A549 (cell line): Measurements from ENCODE around the gene TTC19. TPM values are rescaled to one million over a fixed set of nuclear protein-coding genes. Genes with fewer than 3 reads are reported as not detected.

Source experiments
- ATAC-seq, 2 experiments: fragments of 200-7000 bp in 1 of 2; fragments of >200 bp in 1 of 2; cut with Nextera tagmentation in 1 of 2; cut with Tn5 transposase in 1 of 2; 3 replicates each; pipeline versions ENCODE4 v1.8.0 to v1.9.1; 2018 to 2020; ENCODE audit warnings: mild to moderate bottlenecking in 1 of 2, moderate library complexity in 1 of 2
- CTCF ChIA-PET: fragments of 300-600 bp; sonication (Branson Sonifier 250); formaldehyde crosslinking; extraction: SDS; loops from one replicate; lab custom pipeline; 2021; ENCODE audit warnings: antibody characterized with exemption, inconsistent platforms; lab: Yijun Ruan, JAX
- POLR2A ChIA-PET: fragments of 350-600 bp; formaldehyde crosslinking; extraction: SDS; loops from one replicate; lab custom pipeline; 2021; ENCODE audit warnings: antibody characterized with exemption, inconsistent platforms; lab: Yijun Ruan, JAX
- DNase-seq, 2 experiments: peaks; one replicate each; pipeline versions ENCODE4 v3.0.0 to v3.0.0-alpha.2; 2011 to 2016; ENCODE audit warnings: low read depth in 1 of 2, low spot score in 1 of 2
- FAIRE-seq: peaks from 2 replicates; lab custom pipeline; 2011; peaks lifted over from hg19 to GRCh38; lab: Jason Lieb, UNC
- H3K27ac ChIP-seq, 2 experiments: fragments of >200 bp; sonication (Bioruptor Twin); formaldehyde crosslinking; 3 replicates each; pipeline ENCODE4 v1.5.1; 2016 to 2017
- H3K4me1 ChIP-seq: fragments of >200 bp; sonication (Bioruptor Twin); formaldehyde crosslinking; 3 replicates; pipeline ENCODE4 v1.6.1; 2016
- H3K4me2 ChIP-seq: fragments of >200 bp; sonication (Bioruptor Twin); formaldehyde crosslinking; 3 replicates; pipeline ENCODE4 v1.6.1; 2016
- H3K4me3 ChIP-seq: fragments of >200 bp; sonication (Bioruptor Twin); formaldehyde crosslinking; 3 replicates; pipeline ENCODE4 v1.5.1; 2016
- H3K9me3 ChIP-seq: fragments of >200 bp; sonication (Bioruptor Twin); formaldehyde crosslinking; 3 replicates; pipeline ENCODE4 v1.6.1; 2016
- BHLHE40 ChIP-seq: IDR thresholded peaks from 2 replicates; pipeline ENCODE4 v1.6.1; 2012; ENCODE audit warnings: low read depth, low read length, inconsistent platforms
- CEBPB ChIP-seq, 2 experiments: fragments of >200 bp in 1 of 2; sonication (Bioruptor Twin) in 1 of 2; formaldehyde crosslinking in 1 of 2; IDR thresholded peaks; 2 replicates each; pipeline ENCODE4 v1.6.1; 2012 to 2016
- EHF ChIP-seq: fragments of 250-450 bp; sonication (Bioruptor Pico); IDR thresholded peaks from 2 replicates; pipeline ENCODE4 v1.5.0; 2020; ENCODE audit warnings: mild to moderate bottlenecking
- EHMT2 ChIP-seq: fragments of 200-600 bp; sonication (generic); IDR thresholded peaks from 2 replicates; pipeline ENCODE4 v1.6.1; 2016; ENCODE audit warnings: antibody characterized with exemption, low read depth, mild to moderate bottlenecking, moderate library complexity
- EP300 ChIP-seq, 2 experiments: fragments of >200 bp; sonication (Bioruptor Twin); formaldehyde crosslinking; IDR thresholded peaks; 2 replicates in 1 of 2; 3 replicates in 1 of 2; pipeline ENCODE4 v1.6.1; 2016 to 2017
- FOSB ChIP-seq: fragments of 250-450 bp; sonication (Bioruptor Pico); IDR thresholded peaks from 2 replicates; pipeline ENCODE4 v1.5.0; 2020; ENCODE audit warnings: mild to moderate bottlenecking, moderate library complexity
- FOSL2 ChIP-seq, 2 experiments: fragments of 450-650 bp in 1 of 2; fragments of >200 bp in 1 of 2; sonication (Bioruptor Twin) in 1 of 2; formaldehyde crosslinking; IDR thresholded peaks; 2 replicates each; pipeline versions ENCODE4 v1.5.0 to v1.6.1; 2016 to 2020; ENCODE audit warnings: mild to moderate bottlenecking in 1 of 2, moderate library complexity in 1 of 2
- GATA3 ChIP-seq: IDR thresholded peaks from 2 replicates; pipeline ENCODE4 v1.6.1; 2012; ENCODE audit warnings: borderline replicate concordance
- HDAC2 ChIP-seq: fragments of 200-600 bp; sonication (generic); IDR thresholded peaks from 2 replicates; pipeline ENCODE4 v1.6.1; 2016
- HOXA7 ChIP-seq: fragments of 250-450 bp; sonication (Bioruptor Pico); IDR thresholded peaks from 2 replicates; pipeline ENCODE4 v1.5.0; 2020; ENCODE audit warnings: mild to moderate bottlenecking, moderate library complexity
- JUN ChIP-seq, 2 experiments: fragments of >200 bp; sonication (Bioruptor Twin); formaldehyde crosslinking; IDR thresholded peaks; 2 replicates in 1 of 2; 3 replicates in 1 of 2; pipeline ENCODE4 v1.6.1; 2016 to 2017
- KDM5A ChIP-seq: fragments of 200-600 bp; sonication (generic); IDR thresholded peaks from 2 replicates; pipeline ENCODE4 v1.6.1; 2016; ENCODE audit warnings: antibody characterized with exemption, mild to moderate bottlenecking
- MAFK ChIP-seq: fragments of 450-650 bp; IDR thresholded peaks from 2 replicates; pipeline ENCODE4 v1.6.1; 2014; ENCODE audit not compliant: partially characterized antibody
- POLR2A ChIP-seq: IDR thresholded peaks from 2 replicates; pipeline ENCODE4 v1.6.1; 2012; ENCODE audit warnings: mild to moderate bottlenecking, low read length
- POLR2AphosphoS2 ChIP-seq: conservative IDR thresholded peaks from 2 replicates; pipeline ENCODE4 v1.6.1; 2012; ENCODE audit warnings: low read length, improper control_type of control experiment, inconsistent platforms
- RAD21 ChIP-seq, 2 experiments: fragments of >200 bp in 1 of 2; sonication (Bioruptor Twin) in 1 of 2; formaldehyde crosslinking in 1 of 2; IDR thresholded peaks in 1 of 2; conservative IDR thresholded peaks in 1 of 2; 2 replicates in 1 of 2; 3 replicates in 1 of 2; pipeline ENCODE4 v1.6.1; 2012 to 2018; ENCODE audit warnings: inconsistent platforms in 1 of 2
- RCOR1 ChIP-seq: fragments of 150-350 bp; IDR thresholded peaks from 2 replicates; pipeline ENCODE4 v1.6.1; 2014; ENCODE audit warnings: antibody characterized with exemption, low read length, low read depth
- RFX5 ChIP-seq: fragments of 450-650 bp; IDR thresholded peaks from 2 replicates; pipeline ENCODE4 v1.7.1; 2014; ENCODE audit warnings: antibody characterized with exemption, mild to moderate bottlenecking, moderate library complexity
- WGBS: methylation state at CpG from one replicate; pipeline ENCODE4 v1.1.6; 2017; ENCODE audit errors: missing lambda C conversion rate; 5-methylcytosine and 5-hydroxymethylcytosine counted together
- polyA plus RNA-seq, 4 experiments: library from polyadenylated mRNA; depleted of rRNA in 3 of 4; stranded (reverse); fragments of >200 nt; fragmentation: RNase III in 1 of 4; extraction: RNeasy Plus Mini Kit Qiagen cat#74134 plus additional on column Dnase treatment in 1 of 4; gene quantifications; 2 replicates in 3 of 4; 3 replicates in 1 of 4; pipeline ENCODE4 v1.2.3, GENCODE V29; 2011 to 2017
- TF ChIP-seq, protein P1 (sequence below): fragments of 150-350 bp; IDR thresholded peaks from 2 replicates; pipeline ENCODE4 v1.6.1; 2014; ENCODE audit warnings: low read depth, mild to moderate bottlenecking, low read length
- TF ChIP-seq, protein P2 (sequence below): fragments of >200 bp; sonication (Bioruptor Twin); formaldehyde crosslinking; IDR thresholded peaks from 2 replicates; pipeline ENCODE4 v1.6.1; 2016

Gene TTC19
- polyA plus RNA-seq, 2 of the 4 experiments (the other 2 are of a cell fraction), result 16.6 to 30.3 TPM

DNA sequence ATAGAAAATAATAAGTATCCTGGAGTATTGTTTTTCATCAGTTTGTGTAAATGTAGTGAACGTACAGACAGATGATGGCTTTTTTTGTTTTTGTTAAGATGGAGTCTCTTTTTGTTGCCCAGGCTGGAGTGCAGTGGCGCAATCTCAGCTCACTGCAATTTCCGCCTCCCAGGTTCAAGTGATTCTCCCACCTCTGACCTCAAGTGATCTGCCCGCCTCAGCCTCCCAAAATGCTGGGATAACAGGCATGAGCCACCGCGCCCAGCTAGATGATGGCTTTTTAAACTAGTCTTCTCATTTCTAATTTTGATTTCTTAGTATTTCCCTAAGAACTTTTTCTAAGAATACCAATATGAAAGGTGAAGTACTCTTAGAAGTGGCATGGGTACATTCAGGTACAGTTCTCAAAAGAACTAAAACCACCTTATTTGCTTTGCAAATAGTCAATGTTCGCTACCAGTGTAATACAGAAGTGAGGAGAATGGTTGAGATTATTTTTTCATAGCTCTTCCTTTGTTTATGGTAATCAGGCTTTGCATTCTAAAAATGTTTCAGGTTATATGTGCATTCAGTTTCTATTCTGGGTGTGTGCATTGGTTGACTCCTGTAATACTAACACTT lies 34.2 kb downstream of the TTC19 start:
- CTCF ChIA-PET, result interaction anchor here (0.6 to 1.8 kb wide), 5 partner anchors 10 to 394 kb away, joined by 3 to 4 read pairs (median 3); no protein-coding TSS in a partner anchor
- FAIRE-seq, result no peak
- no peak overlapping the region for H3K4me3 ChIP-seq
- POLR2A ChIA-PET, result interaction anchor here (1.1 kb wide), 1 partner anchor 34 kb away, joined by 3 read pairs; the partner anchor contains the start of genes TTC19 and ZSWIM7
- H3K27ac ChIP-seq, result no peak overlapping the region
- H3K4me1 ChIP-seq, result peaks cover 15% of the 10 kb centered on the region
- no peak overlapping the region for H3K4me2 ChIP-seq
- no peaks in the 10 kb centered on the region for H3K9me3 ChIP-seq
- DNase-seq, result no peak
- WGBS, result 94% methylated on average over 7 of the region's 7 CpGs
- ATAC-seq, result no peak
- TF ChIP-seq MAFK (no peak), CEBPB (IDR thresholded peaks at IDR 0.05) (peak in 1 of 2 experiments; percentile 37; a peak in 2 of 4 replicates)

DNA sequence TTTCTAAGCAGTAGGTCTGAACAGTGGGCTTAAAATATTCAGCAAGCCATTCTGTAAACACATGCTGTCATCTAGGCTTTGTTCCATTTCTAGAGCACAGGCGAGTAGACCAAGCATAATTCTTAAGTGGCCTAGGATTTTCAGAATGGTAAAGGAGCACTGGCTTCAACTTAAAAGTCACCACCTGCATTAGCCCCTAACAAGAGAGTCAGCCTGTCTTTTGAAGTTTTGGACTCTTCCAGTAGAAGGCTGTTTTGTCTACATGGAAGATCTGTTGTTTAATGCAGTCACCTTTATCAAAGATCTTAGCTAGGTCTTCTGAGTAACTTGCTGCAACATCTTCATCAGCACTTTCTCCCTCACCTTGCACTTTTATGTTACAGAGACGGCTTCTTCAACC lies 36.6 kb downstream of the TTC19 start:
- TF ChIP-seq HOXA7 (no peak), POLR2AphosphoS2 (no peak), EHMT2 (no peak), FOSB (CRISPR knock-in tag) (no peak), HDAC2 (no peak), RFX5 (no peak), EP300 (IDR thresholded peaks at IDR 0.05) (no peak), JUN (IDR thresholded peaks at IDR 0.05) (no peak), BHLHE40 (no peak), FOSL2 (IDR thresholded peaks at IDR 0.05) (no peak), FOSL2 (CRISPR knock-in tag; IDR thresholded peaks at IDR 0.05) (no peak), RCOR1 (no peak), EHF (no peak), GATA3 (no peak)
- TF ChIP-seq, protein P1, sequence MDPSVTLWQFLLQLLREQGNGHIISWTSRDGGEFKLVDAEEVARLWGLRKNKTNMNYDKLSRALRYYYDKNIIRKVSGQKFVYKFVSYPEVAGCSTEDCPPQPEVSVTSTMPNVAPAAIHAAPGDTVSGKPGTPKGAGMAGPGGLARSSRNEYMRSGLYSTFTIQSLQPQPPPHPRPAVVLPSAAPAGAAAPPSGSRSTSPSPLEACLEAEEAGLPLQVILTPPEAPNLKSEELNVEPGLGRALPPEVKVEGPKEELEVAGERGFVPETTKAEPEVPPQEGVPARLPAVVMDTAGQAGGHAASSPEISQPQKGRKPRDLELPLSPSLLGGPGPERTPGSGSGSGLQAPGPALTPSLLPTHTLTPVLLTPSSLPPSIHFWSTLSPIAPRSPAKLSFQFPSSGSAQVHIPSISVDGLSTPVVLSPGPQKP, result no peak
- TF ChIP-seq, protein P2, sequence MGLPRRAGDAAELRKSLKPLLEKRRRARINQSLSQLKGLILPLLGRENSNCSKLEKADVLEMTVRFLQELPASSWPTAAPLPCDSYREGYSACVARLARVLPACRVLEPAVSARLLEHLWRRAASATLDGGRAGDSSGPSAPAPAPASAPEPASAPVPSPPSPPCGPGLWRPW, result no peak
- ChIA-PET CTCF (no interaction called here), POLR2A (no interaction called here)
- ATAC-seq, result no peak
- Histone ChIP-seq H3K4me3 (no peak overlapping the region), H3K9me3 (no peaks in the 10 kb centered on the region), H3K4me1 (peaks cover 5% of the 10 kb centered on the region; the same call in 1 of the 3 replicates), H3K27ac (no peak overlapping the region), H3K4me2 (no peak overlapping the region)
- no peak for FAIRE-seq
- no peak for DNase-seq
- WGBS, result 72% methylated on average over 2 of the region's 2 CpGs

DNA sequence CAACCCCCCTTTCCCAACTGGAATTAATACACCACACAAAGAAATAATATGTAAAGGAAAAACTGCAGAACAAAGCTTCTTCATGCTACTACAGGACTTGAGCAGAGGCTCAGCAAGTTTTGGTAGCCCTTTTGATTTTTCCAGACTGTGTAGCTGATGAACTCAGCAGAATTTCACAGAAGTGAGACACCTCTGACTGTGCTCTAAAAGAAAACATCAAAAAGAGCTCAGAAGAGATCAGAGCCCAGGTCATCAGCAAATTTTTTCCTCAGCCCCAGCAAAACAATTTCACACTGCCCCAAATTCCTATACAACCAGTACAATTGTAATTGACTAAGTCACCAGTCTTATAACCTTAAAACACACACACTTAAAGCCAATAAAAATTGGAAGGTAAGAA lies 38.0 kb downstream of the TTC19 start:
- TF ChIP-seq KDM5A, result no peak
- TF ChIP-seq POLR2A, result no peak
- TF ChIP-seq HOXA7, result 0 out of 2 replicates have a peak, but pooled peaks have one; percentile 45
- POLR2A ChIA-PET, result no interaction called here

DNA sequence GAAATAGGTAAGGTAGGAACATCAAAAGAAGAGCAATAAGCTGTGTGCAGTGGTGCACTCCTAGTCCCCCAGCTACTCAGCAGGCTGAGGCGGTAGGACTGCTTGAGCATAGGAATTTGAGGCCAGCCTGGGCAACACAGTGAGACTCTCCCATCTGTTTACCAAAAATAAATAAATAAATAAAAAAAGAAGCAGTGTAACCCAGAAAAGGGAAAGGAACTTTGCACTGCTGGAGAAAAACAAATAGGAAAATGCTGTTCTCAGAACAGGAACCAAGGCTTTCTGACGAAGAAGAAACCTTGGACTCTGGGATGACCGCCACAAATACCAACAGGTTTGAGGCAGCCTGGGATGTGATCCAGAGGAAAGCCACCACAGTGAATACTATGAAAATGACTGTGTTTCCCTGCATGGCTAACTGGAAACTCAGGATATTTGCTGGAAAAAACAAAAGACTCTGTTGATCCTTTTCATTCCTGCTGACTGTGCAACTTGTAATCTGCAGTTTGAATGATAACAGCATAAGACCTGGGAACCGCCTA lies 41.2 kb downstream of the TTC19 start:
- Histone ChIP-seq H3K9me3 (no peaks in the 10 kb centered on the region), H3K4me3 (no peak overlapping the region), H3K4me1 (peaks cover 5% of the 10 kb centered on the region; the same call in 1 of the 3 replicates), H3K27ac (no peak overlapping the region), H3K4me2 (no peak overlapping the region)
- ChIA-PET CTCF (no interaction called here), POLR2A (no interaction called here)
- DNase-seq (no peak), ATAC-seq (no peak), FAIRE-seq (no peak)
- 92% methylated on average over 4 of the region's 4 CpGs for WGBS
- TF ChIP-seq RAD21 (conservative IDR thresholded peaks at IDR 0.05 in 1 of 2, IDR thresholded peaks at IDR 0.05 in 1 of 2) (no peak), MAFK (peak; percentile 95)

More for the DNA sequence above, 38.0 kb downstream of the TTC19 start:
- DNase-seq (no peak), FAIRE-seq (no peak), ATAC-seq (peak in 1 of 2 experiments; percentile 29; a peak in 1 of 6 replicates)
- no peak overlapping the region for H3K4me3 ChIP-seq
- CTCF ChIA-PET, result interaction anchor here (0.6 kb wide), 1 partner anchor 99 kb away, joined by 3 read pairs; no protein-coding TSS in a partner anchor
- no peaks in the 10 kb centered on the region for H3K9me3 ChIP-seq
- peak overlapping the region in 1 of 2 experiments; percentile 41; a peak in 3 of 6 replicates for H3K27ac ChIP-seq
- peaks cover 5% of the 10 kb centered on the region; the same call in 1 of the 3 replicates for H3K4me1 ChIP-seq
- H3K4me2 ChIP-seq, result no peak overlapping the region
